Parathyroid adenoma (tissue), 2 donors: ENCODE measurements around the gene ZDHHC11.

Experiments
- H2AFZ ChIP-seq: fragments of 300-600 bp; sonication (generic); one replicate; pipeline ENCODE4 v1.7.0; 2017; ENCODE audit warnings: antibody characterized with exemption, mild to moderate bottlenecking
- H3K27ac ChIP-seq: fragments of 300-600 bp; sonication (generic); one replicate; pipeline ENCODE4 v1.7.0; 2017
- H3K27me3 ChIP-seq: fragments of 300-600 bp; sonication (generic); one replicate; pipeline ENCODE4 v1.7.0; 2017; ENCODE audit warnings: low read length; ENCODE audit not compliant: control insufficient read depth, insufficient read depth
- H3K36me3 ChIP-seq: fragments of 300-600 bp; sonication (generic); one replicate; pipeline ENCODE4 v1.7.0; 2017; ENCODE audit warnings: low read length; ENCODE audit not compliant: control insufficient read depth, insufficient read depth
- H3K4me1 ChIP-seq: fragments of 300-600 bp; sonication (generic); one replicate; pipeline ENCODE4 v1.7.0; 2017; ENCODE audit warnings: control low read depth
- H3K4me2 ChIP-seq: fragments of 300-600 bp; sonication (generic); one replicate; pipeline ENCODE4 v1.7.0; 2017; ENCODE audit warnings: low read length
- H3K4me3 ChIP-seq: fragments of 300-600 bp; sonication (generic); one replicate; pipeline ENCODE4 v1.7.0; 2017; ENCODE audit warnings: low read depth, low read length
- H3K79me2 ChIP-seq: fragments of 300-600 bp; sonication (generic); one replicate; pipeline ENCODE4 v1.7.0; 2017; ENCODE audit warnings: control low read depth
- H3K9ac ChIP-seq: fragments of 300-600 bp; sonication (generic); one replicate; pipeline ENCODE4 v1.7.0; 2017; ENCODE audit warnings: mild to moderate bottlenecking
- H3K9me3 ChIP-seq: fragments of 300-600 bp; sonication (generic); one replicate; pipeline ENCODE4 v1.7.0; 2017; ENCODE audit warnings: low read length; ENCODE audit not compliant: control insufficient read depth
- CTCF ChIP-seq: fragments of 300-600 bp; sonication (generic); IDR thresholded peaks from one replicate; pipeline ENCODE4 v1.7.0; 2017; ENCODE audit warnings: antibody characterized with exemption, mild to moderate bottlenecking
- donor health status: primary hyperparathyroidism.

The ZDHHC11 gene

GRCh38 chr5:891837-892393 is 41.1 kb upstream of the ZDHHC11 start:
- H3K4me1 ChIP-seq: peaks cover 3% of the 10 kb centered on the region
- H3K27me3 ChIP-seq: no peaks in the 10 kb centered on the region
- peak overlapping the region; percentile 55 for H3K9ac ChIP-seq
- peak overlapping the region; percentile 87 for H3K4me3 ChIP-seq
- H3K36me3 ChIP-seq: no peaks in the 10 kb centered on the region
- H3K4me2 ChIP-seq: peak overlapping the region; percentile 90
- peak overlapping the region; percentile 61 for H3K27ac ChIP-seq
- peaks cover 12% of the 10 kb centered on the region for H3K79me2 ChIP-seq
- no peaks in the 10 kb centered on the region for H3K9me3 ChIP-seq
- peak overlapping the region; percentile 85 for H2AFZ ChIP-seq
- TF ChIP-seq CTCF: no peak

GRCh38 chr5:891117-891836 is 40.5 kb upstream of the ZDHHC11 start:
- Histone ChIP-seq H3K9me3 (no peaks in the 10 kb centered on the region), H2AFZ (no peak overlapping the region), H3K27ac (no peak overlapping the region), H3K9ac (no peak overlapping the region), H3K79me2 (peaks cover 12% of the 10 kb centered on the region), H3K27me3 (no peaks in the 10 kb centered on the region), H3K4me2 (peak overlapping the region; percentile 90), H3K4me3 (peak overlapping the region; percentile 87), H3K36me3 (no peaks in the 10 kb centered on the region), H3K4me1 (peaks cover 3% of the 10 kb centered on the region)
- no peak for TF ChIP-seq CTCF

GRCh38 chr5:889075-889710 is 38.4 kb upstream of the ZDHHC11 start:
- H3K27ac ChIP-seq: no peak overlapping the region
- H3K79me2 ChIP-seq: peaks cover 12% of the 10 kb centered on the region
- H3K36me3 ChIP-seq: no peaks in the 10 kb centered on the region
- no peak overlapping the region for H3K4me3 ChIP-seq
- no peaks in the 10 kb centered on the region for H3K9me3 ChIP-seq
- TF ChIP-seq CTCF: no peak
- no peak overlapping the region for H3K9ac ChIP-seq
- peaks cover 3% of the 10 kb centered on the region for H3K4me1 ChIP-seq
- H3K4me2 ChIP-seq: no peak overlapping the region
- H3K27me3 ChIP-seq: no peaks in the 10 kb centered on the region
- H2AFZ ChIP-seq: no peak overlapping the region

DNA sequence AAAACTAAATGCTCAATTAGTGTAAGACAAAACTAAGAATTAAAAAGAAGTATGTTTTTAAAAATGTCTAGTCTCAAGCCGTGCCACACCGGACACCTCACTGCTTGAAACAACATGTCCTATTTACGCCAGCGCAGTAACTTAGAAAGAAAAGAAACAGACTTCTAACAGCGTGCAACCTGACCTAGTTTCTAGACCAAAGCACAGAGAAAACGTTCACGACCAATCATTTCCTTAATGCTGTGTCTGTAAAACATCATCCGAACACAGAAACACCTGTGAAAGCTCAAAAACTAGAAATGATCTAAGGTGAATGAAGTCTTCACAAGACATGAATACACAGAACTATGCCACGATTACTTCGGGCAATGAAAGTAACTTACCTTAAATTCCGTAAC is 37.9 kb upstream of the ZDHHC11 start:
- Histone ChIP-seq H3K79me2 (peaks cover 15% of the 10 kb centered on the region), H3K4me3 (no peak overlapping the region), H3K9ac (no peak overlapping the region), H3K27ac (no peak overlapping the region), H3K9me3 (no peaks in the 10 kb centered on the region), H3K27me3 (no peaks in the 10 kb centered on the region), H3K36me3 (no peaks in the 10 kb centered on the region), H3K4me2 (no peak overlapping the region), H3K4me1 (peaks cover 3% of the 10 kb centered on the region), H2AFZ (no peak overlapping the region)
- no peak for TF ChIP-seq CTCF
